DMS 273 (cell line): ENCODE data around the gene RASGRP3.

Experiments used
- DNase-seq: peaks from one replicate; lab custom pipeline; 2025; ENCODE audit not compliant: unreplicated experiment; lab: John Stamatoyannopoulos, UW

Gene RASGRP3

GRCh38 chr2:33522576-33522975 is 46.1 kb downstream of the RASGRP3 start:
- DNase-seq = no peak

- DNase-seq = no peak
Observed at GRCh38 chr2:33525666-33526065, 49.2 kb downstream of the RASGRP3 start.

GRCh38 chr2:33526132-33526531 is 49.7 kb downstream of the RASGRP3 start:
- DNase-seq = no peak

- DNase-seq = no peak
Observed at GRCh38 chr2:33526921-33527320, 50.5 kb downstream of the RASGRP3 start.

GRCh38 chr2:33528441-33528950 is 52.0 kb downstream of the RASGRP3 start:
- no peak for DNase-seq

GRCh38 chr2:33529771-33530481 is 53.5 kb downstream of the RASGRP3 start:
- DNase-seq = no peak

DNA sequence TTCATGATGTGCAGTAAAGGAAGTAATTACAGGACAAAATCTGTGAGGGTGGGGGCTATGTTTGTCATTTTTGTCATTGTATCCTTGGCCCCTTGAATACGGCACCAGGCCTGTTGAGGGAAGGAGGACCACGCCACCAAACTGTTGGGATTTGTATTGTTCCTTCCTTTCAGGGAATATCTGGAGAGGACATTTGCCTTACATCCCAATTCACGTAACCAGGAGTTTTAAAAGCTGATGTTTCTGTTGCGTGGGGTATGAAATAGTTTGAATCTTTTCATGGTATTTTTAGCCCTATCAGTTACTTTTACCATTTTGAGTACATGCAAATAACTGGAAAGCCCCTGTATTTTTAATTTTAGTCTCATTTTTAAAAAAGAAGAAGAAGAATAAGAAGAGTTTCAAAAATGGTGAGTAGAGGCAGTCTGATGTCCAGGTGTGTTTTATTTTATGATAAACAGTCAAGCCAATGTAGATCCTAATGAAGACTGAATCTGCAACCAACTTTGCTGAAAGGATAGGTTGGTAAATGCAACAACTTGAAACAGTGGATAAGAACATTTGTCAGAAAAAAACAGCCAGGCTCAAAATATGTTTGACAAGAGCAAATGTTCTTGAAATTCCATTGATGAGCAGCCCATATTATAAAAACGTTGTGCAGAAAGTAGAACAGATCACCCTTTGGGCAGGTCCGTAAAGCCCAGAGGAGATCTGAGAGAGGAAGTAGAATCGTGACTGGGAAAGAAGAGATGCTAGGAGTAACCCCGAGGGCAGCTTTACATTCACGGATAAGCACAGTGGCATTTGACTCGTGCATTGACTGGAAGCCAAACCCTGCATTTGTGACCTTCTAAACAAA is 54.5 kb downstream of the RASGRP3 start:
- DNase-seq = no peak

DNA sequence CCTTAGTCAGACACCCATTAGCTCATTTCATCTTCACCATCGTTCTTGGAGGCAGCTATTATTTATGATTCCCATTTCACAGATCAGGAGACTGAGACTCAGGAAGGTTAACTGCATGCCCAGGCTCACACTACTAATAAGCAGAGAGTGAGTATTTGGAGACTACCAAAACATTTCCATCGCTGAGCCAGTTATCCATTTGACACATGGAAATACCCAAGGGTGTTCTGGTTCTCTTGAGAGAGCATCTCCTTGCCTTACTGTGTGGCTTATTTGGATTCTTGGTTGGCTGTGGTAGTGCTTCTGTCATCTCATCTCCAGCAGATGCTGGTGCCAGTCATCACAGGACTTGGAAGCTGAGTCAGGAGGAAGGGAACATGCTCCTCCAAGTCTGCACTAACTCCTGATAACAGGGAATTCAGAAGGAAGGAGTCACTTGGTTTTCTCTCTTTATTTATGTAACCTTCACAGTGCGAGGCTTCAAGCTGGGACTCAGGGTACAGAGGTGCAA is 55.2 kb downstream of the RASGRP3 start:
- no peak for DNase-seq

- no peak for DNase-seq
Observed at GRCh38 chr2:33532146-33532545, 55.7 kb downstream of the RASGRP3 start.

- no peak for DNase-seq
Observed at GRCh38 chr2:33532966-33533365, 56.5 kb downstream of the RASGRP3 start.

DNA sequence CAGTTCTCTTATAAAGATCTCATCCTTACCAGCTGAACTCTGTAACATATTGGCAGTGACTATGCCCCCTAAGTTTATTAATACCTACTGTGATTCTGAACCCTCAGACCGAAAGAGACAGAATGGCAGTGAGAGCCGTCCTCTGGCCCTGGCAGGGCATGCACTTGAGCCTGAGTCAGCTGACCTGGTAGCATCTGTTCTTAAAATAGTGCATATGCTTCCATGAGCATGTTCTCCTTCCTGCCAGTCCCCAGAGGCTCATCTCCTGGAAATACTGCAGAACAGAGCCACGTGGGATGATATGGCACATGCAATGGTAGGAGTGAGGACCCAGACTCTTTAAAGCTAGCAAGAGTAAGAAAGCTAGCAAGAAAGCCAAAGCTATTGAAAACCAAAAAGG is 59.0 kb downstream of the RASGRP3 start:
- peak; percentile 91 for DNase-seq

DNA sequence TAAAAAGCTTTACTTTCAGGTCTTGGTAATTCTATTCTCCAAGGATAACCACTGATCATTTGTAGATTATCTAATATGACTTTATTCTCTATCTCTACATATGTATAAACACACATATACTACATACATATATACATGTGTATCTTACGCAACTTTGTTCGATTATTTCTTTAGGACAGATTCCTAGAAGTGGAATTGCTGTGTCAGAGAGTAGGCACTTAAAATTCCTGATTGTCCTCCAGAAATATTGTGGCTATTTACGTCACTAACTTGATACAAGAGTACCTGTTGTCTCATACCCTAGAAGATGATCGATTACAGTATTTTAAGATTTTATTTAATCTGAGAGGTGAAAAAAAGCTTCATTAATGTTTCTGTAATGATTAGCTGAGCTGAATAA is 64.8 kb downstream of the RASGRP3 start:
- DNase-seq = no peak

- DNase-seq = no peak
Observed at GRCh38 chr2:33550206-33550605, 73.8 kb downstream of the RASGRP3 start.

- no peak for DNase-seq
Observed at GRCh38 chr2:33552758-33553461, 76.5 kb downstream of the RASGRP3 start.

GRCh38 chr2:33555681-33556080 is 79.2 kb downstream of the RASGRP3 start:
- DNase-seq = no peak

GRCh38 chr2:33559328-33559727 is 82.9 kb downstream of the RASGRP3 start:
- DNase-seq = no peak

- no peak for DNase-seq
Observed at GRCh38 chr2:33560017-33560416, 83.6 kb downstream of the RASGRP3 start.

DNA sequence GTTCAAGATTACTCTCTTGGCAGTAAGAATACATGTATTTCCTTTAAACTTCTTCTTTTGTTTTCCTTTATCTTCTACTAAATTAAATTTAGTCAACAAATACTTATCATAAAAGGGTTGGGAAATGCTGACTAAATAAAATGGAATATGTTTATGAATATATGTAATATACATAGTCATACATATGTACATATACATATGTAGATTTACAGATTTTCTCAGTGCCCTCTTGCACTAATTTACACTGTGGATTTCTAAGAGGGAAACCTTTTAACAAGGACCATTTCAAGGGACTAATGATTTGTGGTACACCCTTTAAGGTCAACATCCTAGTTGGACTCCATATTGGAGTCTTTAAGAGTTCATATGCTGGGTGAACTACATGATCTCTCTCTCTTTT is 85.4 kb downstream of the RASGRP3 start:
- no peak for DNase-seq

- DNase-seq = no peak
Observed at GRCh38 chr2:33570681-33571080, 94.2 kb downstream of the RASGRP3 start.

- no peak for DNase-seq
Observed at GRCh38 chr2:33573657-33574056, 97.2 kb downstream of the RASGRP3 start.

DNA sequence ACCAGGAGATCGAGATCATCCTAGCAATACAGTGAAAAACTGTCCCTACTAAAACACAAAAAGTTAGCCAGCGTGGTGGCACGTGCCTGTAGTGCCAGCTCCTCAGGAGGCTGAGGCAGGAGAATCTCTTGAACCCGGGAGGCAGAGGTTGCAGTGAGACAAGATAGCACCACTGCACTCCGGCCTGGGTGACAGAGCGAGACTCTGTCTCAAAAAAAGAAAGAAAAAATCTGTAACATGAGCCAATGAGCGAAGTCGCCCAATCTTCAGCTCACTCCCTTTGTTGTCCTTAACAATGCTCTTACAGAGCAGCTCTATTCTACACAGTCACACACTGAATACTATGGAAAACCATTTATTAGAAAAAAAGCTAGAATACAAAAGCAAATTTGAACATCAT is 100.6 kb downstream of the RASGRP3 start:
- DNase-seq = no peak
